Left lung (tissue), 10 donors: Measurements from ENCODE around the gene CTSW. TPM values are rescaled to one million over a fixed set of nuclear protein-coding genes. Genes with fewer than 3 reads are reported as not detected.

Source experiments
- ATAC-seq: fragments of 200-7000 bp; cut with Tn5 transposase; one replicate; pipeline ENCODE4 v1.9.1; 2020; ENCODE audit warnings: moderate library complexity
- DNase-seq, 4 donors: peaks; one replicate each; pipeline ENCODE4 v3.0.0-alpha.2; 2013 to 2020
- H3K27ac ChIP-seq, 2 donors: fragments of 200-600 bp; sonication (generic) in 1 of 2; one replicate each; pipeline versions ENCODE4 v1.5.0 to v1.8.0; 2020 to 2021
- H3K27me3 ChIP-seq, 2 donors: fragments of 200-600 bp; sonication (generic) in 1 of 2; one replicate each; pipeline versions ENCODE4 v1.5.0 to v1.8.0; 2020 to 2021
- H3K36me3 ChIP-seq, 2 donors: fragments of 200-600 bp; sonication (generic) in 1 of 2; one replicate each; pipeline versions ENCODE4 v1.5.0 to v1.8.0; 2020 to 2021
- H3K4me1 ChIP-seq, 2 donors: fragments of 200-600 bp; one replicate each; pipeline ENCODE4 v1.8.0; 2021
- H3K4me3 ChIP-seq, 2 donors: fragments of 200-600 bp; sonication (generic) in 1 of 2; one replicate each; pipeline versions ENCODE4 v1.5.0 to v1.8.0; 2020 to 2021; ENCODE audit warnings: mild to moderate bottlenecking in 1 of 2
- H3K9me3 ChIP-seq, 2 donors: fragments of 200-600 bp; sonication (generic) in 1 of 2; one replicate each; pipeline versions ENCODE4 v1.5.0 to v1.8.0; 2020 to 2021
- intact Hi-C, 2 donors: fragments of 100-400 bp; cut with DNase I; formaldehyde crosslinking; loops; one replicate each; pipeline versions ENCODE4 v1.11.2 to v1.14.2; 2022
- polyA plus RNA-seq, 6 donors: library from polyadenylated mRNA; unstranded; fragments of 120-200 nt; gene quantifications; one replicate each; pipeline ENCODE4 v1.2.1, GENCODE V29; 2013; ENCODE audit not compliant: insufficient read length in 6 of 6
- total RNA-seq, 2 donors: library from RNA; stranded (reverse); fragmentation: NEBNext Ultra II Directional; extraction: Animal tissue kit (Norgen Biotek cat#: 25700); gene quantifications; one replicate each; pipeline ENCODE4 v1.2.1, GENCODE V29; 2021
- TF ChIP-seq, protein P1 (sequence below), 2 donors: fragments of 200-600 bp; sonication (generic) in 1 of 2; IDR thresholded peaks; one replicate each; pipeline versions ENCODE4 v1.5.0 to v1.8.0; 2021; ENCODE audit warnings: antibody characterized with exemption in 2 of 2
- donor health status: DM: no; HTN: yes; CAD: no.
- donor health status: DM: no; HTN: no; CAD: no.

Gene CTSW
- total and polyA plus RNA-seq, 8 donors = 2.7 to 9.1 (median 5.9) TPM

DNA sequence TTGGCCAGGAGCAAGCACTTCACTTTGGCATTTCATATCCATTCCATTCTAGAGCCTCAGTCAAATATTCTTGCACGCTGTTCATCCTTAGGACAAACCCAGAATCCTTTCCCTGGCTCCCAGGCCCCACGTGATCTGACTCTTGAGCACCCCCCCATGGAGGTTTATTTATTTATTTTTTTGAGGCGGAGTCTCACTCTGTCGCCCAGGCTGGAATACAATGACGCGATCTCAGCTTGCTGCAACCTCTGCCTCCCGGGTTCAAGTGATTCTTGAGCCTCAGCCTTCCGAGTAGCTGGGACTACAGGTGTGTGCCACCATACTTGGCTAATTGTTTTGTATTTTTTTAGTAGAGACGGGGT lies 52.9 kb downstream of the CTSW start:
- ATAC-seq = no peak
- no peak overlapping the region for H3K27ac ChIP-seq
- DNase-seq = no peak
- no peak overlapping the region for H3K4me3 ChIP-seq
- H3K27me3 ChIP-seq = peaks cover 0 to 12% of the 10 kb centered on the region in 2 donors
- intact Hi-C loops = no loop called here
- peaks cover 0 to 12% of the 10 kb centered on the region in 2 donors for H3K4me1 ChIP-seq
- H3K36me3 ChIP-seq = no peaks in the 10 kb centered on the region
- no peaks in the 10 kb centered on the region for H3K9me3 ChIP-seq
- TF ChIP-seq, protein P1, sequence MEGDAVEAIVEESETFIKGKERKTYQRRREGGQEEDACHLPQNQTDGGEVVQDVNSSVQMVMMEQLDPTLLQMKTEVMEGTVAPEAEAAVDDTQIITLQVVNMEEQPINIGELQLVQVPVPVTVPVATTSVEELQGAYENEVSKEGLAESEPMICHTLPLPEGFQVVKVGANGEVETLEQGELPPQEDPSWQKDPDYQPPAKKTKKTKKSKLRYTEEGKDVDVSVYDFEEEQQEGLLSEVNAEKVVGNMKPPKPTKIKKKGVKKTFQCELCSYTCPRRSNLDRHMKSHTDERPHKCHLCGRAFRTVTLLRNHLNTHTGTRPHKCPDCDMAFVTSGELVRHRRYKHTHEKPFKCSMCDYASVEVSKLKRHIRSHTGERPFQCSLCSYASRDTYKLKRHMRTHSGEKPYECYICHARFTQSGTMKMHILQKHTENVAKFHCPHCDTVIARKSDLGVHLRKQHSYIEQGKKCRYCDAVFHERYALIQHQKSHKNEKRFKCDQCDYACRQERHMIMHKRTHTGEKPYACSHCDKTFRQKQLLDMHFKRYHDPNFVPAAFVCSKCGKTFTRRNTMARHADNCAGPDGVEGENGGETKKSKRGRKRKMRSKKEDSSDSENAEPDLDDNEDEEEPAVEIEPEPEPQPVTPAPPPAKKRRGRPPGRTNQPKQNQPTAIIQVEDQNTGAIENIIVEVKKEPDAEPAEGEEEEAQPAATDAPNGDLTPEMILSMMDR (IDR thresholded peaks at IDR 0.05) = no peak

Other genes with a start within 250 kb of the CTSW start
- gene SIPA1, start 241.7 kb upstream of the CTSW start, total RNA-seq = 100 to 1,000 TPM in 1 of 2 donors, 10 to 100 TPM in 1; 77.3 to 107 TPM
- gene SIPA1, start 241.7 kb upstream of the CTSW start, polyA plus RNA-seq = 10 to 100 TPM; 40.5 to 57.3 (median 46.8) TPM
- gene RELA, start 216.9 kb upstream of the CTSW start, total RNA-seq = 10 to 100 TPM; 56.5 to 67.9 TPM
- gene RELA, start 216.9 kb upstream of the CTSW start, polyA plus RNA-seq = 10 to 100 TPM; 51.3 to 70.6 (median 58.8) TPM
- 10 to 100 TPM; 57.0 to 67.1 TPM for gene KAT5, start 167.6 kb upstream of the CTSW start, total RNA-seq
- 10 to 100 TPM; 58.4 to 69.2 (median 64.5) TPM for gene KAT5, start 167.6 kb upstream of the CTSW start, polyA plus RNA-seq
- 10 to 100 TPM; 46.0 to 70.1 TPM for gene RNASEH2C, start 159.0 kb upstream of the CTSW start, total RNA-seq
- 10 to 100 TPM; 34.7 to 52.5 (median 37.2) TPM for gene RNASEH2C, start 159.0 kb upstream of the CTSW start, polyA plus RNA-seq
- 10 to 100 TPM; 22.6 to 39.0 TPM for gene AP5B1, start 98.9 kb upstream of the CTSW start, total RNA-seq
- gene AP5B1, start 98.9 kb upstream of the CTSW start, polyA plus RNA-seq = 1 to 10 TPM; 2.9 to 4.5 (median 3.5) TPM
- under 1 TPM; 0.37 to 0.41 TPM for gene OVOL1, start 92.8 kb upstream of the CTSW start, total RNA-seq
- gene OVOL1, start 92.8 kb upstream of the CTSW start, polyA plus RNA-seq = under 1 TPM; 0.20 to 0.45 (median 0.31) TPM
- gene SNX32, start 45.9 kb upstream of the CTSW start, total RNA-seq = 1 to 10 TPM in 1 of 2 donors, under 1 TPM in 1; 0.24 to 1.9 TPM
- 1 to 10 TPM; 2.5 to 4.4 (median 3.1) TPM for gene SNX32, start 45.9 kb upstream of the CTSW start, polyA plus RNA-seq
- gene CFL1, start 21.7 kb upstream of the CTSW start, total RNA-seq = 1,000 to 10,000 TPM in 1 of 2 donors, 100 to 1,000 TPM in 1; 790 to 1,162 TPM
- gene CFL1, start 21.7 kb upstream of the CTSW start, polyA plus RNA-seq = 100 to 1,000 TPM; 599 to 799 (median 752) TPM
- 10 to 100 TPM; 43.4 to 50.7 TPM for gene MUS81, start 19.4 kb upstream of the CTSW start, total RNA-seq
- 10 to 100 TPM; 44.7 to 55.0 (median 52.0) TPM for gene MUS81, start 19.4 kb upstream of the CTSW start, polyA plus RNA-seq
- 100 to 1,000 TPM in 1 of 2 donors, 10 to 100 TPM in 1; 67.6 to 113 TPM for gene EFEMP2, start 7.0 kb upstream of the CTSW start, total RNA-seq
- 100 to 1,000 TPM; 111 to 169 (median 152) TPM for gene EFEMP2, start 7.0 kb upstream of the CTSW start, polyA plus RNA-seq
- gene FIBP, start 8.6 kb downstream of the CTSW start, total RNA-seq = 10 to 100 TPM; 56.5 to 69.6 TPM
- 10 to 100 TPM; 72.3 to 83.0 (median 77.7) TPM for gene FIBP, start 8.6 kb downstream of the CTSW start, polyA plus RNA-seq
- gene CCDC85B, start 10.8 kb downstream of the CTSW start, total RNA-seq = 10 to 100 TPM; 23.3 to 32.0 TPM
- gene CCDC85B, start 10.8 kb downstream of the CTSW start, polyA plus RNA-seq = 10 to 100 TPM; 10.0 to 23.8 (median 15.1) TPM
- gene FOSL1, start 20.6 kb downstream of the CTSW start, total RNA-seq = 10 to 100 TPM in 1 of 2 donors, 1 to 10 TPM in 1; 3.4 to 16.3 TPM
- under 1 TPM in 4 of 6 donors, not detected in 2; 0.17 to 0.22 (median 0.21) TPM for gene FOSL1, start 20.6 kb downstream of the CTSW start, polyA plus RNA-seq
- 10 to 100 TPM; 29.6 to 35.0 TPM for gene C11orf68, start 39.2 kb downstream of the CTSW start, total RNA-seq
- gene C11orf68, start 39.2 kb downstream of the CTSW start, polyA plus RNA-seq = 10 to 100 TPM; 31.1 to 36.9 (median 34.4) TPM
- 10 to 100 TPM; 61.0 to 64.5 TPM for gene DRAP1, start 39.6 kb downstream of the CTSW start, total RNA-seq
- gene DRAP1, start 39.6 kb downstream of the CTSW start, polyA plus RNA-seq = 100 to 1,000 TPM in 1 of 6 donors, 10 to 100 TPM in 5; 69.2 to 112 (median 91.8) TPM
- gene TSGA10IP, start 65.6 kb downstream of the CTSW start, total RNA-seq = not detected
- 1 to 10 TPM in 1 of 6 donors, under 1 TPM in 4, not detected in 1; 0.26 to 1.0 (median 0.79) TPM for gene TSGA10IP, start 65.6 kb downstream of the CTSW start, polyA plus RNA-seq
- 10 to 100 TPM; 34.1 to 50.8 TPM for gene SART1, start 81.9 kb downstream of the CTSW start, total RNA-seq
- gene SART1, start 81.9 kb downstream of the CTSW start, polyA plus RNA-seq = 10 to 100 TPM; 40.0 to 55.4 (median 46.3) TPM
- 10 to 100 TPM; 28.4 to 30.5 TPM for gene EIF1AD, start 122.3 kb downstream of the CTSW start, total RNA-seq
- 10 to 100 TPM; 23.6 to 30.5 (median 27.4) TPM for gene EIF1AD, start 122.3 kb downstream of the CTSW start, polyA plus RNA-seq
- gene BANF1, start 122.7 kb downstream of the CTSW start, total RNA-seq = 100 to 1,000 TPM; 161 to 183 TPM
- gene BANF1, start 122.7 kb downstream of the CTSW start, polyA plus RNA-seq = 100 to 1,000 TPM; 211 to 248 (median 228) TPM
- 10 to 100 TPM; 20.3 to 46.5 TPM for gene CST6, start 132.2 kb downstream of the CTSW start, total RNA-seq
- gene CST6, start 132.2 kb downstream of the CTSW start, polyA plus RNA-seq = 1 to 10 TPM in 1 of 6 donors, under 1 TPM in 5; 0.18 to 1.3 (median 0.46) TPM
- gene CATSPER1, start 146.6 kb downstream of the CTSW start, total RNA-seq = 1 to 10 TPM; 1.2 to 2.6 TPM
- gene CATSPER1, start 146.6 kb downstream of the CTSW start, polyA plus RNA-seq = under 1 TPM in 1 of 6 donors, not detected in 5; 0.24 TPM
- gene GAL3ST3, start 169.3 kb downstream of the CTSW start, total RNA-seq = not detected
- gene GAL3ST3, start 169.3 kb downstream of the CTSW start, polyA plus RNA-seq = under 1 TPM in 5 of 6 donors, not detected in 1; 0.09 to 0.63 (median 0.20) TPM
- 100 to 1,000 TPM; 122 to 160 TPM for gene SF3B2, start 172.5 kb downstream of the CTSW start, total RNA-seq
- 100 to 1,000 TPM; 192 to 233 (median 218) TPM for gene SF3B2, start 172.5 kb downstream of the CTSW start, polyA plus RNA-seq
- gene PACS1, start 190.4 kb downstream of the CTSW start, total RNA-seq = 10 to 100 TPM; 53.7 to 54.7 TPM
- 10 to 100 TPM; 50.7 to 57.5 (median 55.6) TPM for gene PACS1, start 190.4 kb downstream of the CTSW start, polyA plus RNA-seq